GM18858 (cell line): ENCODE measurements around the gene PCSK2.
"Not testable (repeated sequence)": the region's sequence is repeated elsewhere in the genome, so short reads cannot be mapped to it uniquely, and the experiment has no call there.

ENCODE experiments used
- ATAC-seq: cut with Tn5 transposase; IDR thresholded peaks from one replicate; pipeline ENCODE4 v1.9.1; 2021; ENCODE audit not compliant: unreplicated experiment

Gene PCSK2

DNA sequence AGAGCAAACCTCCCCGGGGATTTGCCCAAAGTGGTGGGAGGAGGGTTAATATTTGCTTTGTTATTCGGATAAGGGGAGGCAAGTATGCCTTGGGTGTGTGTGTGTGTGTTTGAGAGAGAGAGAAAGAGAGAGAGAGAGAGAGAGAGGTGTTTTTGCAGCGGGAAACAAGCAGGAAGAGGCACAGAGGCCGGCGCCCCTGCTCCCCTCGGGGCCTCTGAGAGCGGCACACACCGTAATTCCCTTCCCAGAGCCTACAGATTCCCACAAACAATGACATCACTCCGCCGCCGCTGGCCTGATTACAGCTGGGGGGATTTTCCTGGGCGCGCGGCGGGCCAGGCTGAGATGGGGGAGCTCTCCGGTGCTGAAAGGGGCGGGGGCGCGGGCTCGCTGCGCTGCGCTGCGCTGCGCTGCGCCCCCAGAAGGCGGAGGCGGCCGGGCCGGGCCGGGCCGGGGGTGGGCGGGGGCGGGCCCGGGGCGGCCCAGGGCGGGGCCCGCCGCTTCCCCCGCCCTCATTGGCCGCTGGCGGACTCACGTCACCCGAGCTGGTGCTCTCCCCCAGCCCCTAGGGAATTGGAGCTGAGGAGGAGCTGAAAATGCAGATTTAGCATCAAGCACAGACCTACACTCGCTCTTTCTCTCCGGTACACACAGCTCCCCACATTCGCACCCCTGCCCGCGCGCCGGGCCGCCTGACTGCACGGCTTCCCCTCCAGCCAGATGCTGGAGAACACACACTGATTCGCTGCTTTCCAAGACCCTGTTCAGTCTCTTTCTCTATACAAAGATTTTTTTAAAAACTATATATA is at the start of gene PCSK2:
TSS of gene PCSK2 (plus strand) at position 631 of the 809 bp plus-strand sequence. CDS start 266 bp downstream, outside the sequence.
- ATAC-seq, result no peak

GRCh38 chr20:17177341-17177740 is 49.5 kb upstream of the PCSK2 start:
- ATAC-seq, result no peak

GRCh38 chr20:17179840-17180239 is 47.0 kb upstream of the PCSK2 start:
- no peak for ATAC-seq

DNA sequence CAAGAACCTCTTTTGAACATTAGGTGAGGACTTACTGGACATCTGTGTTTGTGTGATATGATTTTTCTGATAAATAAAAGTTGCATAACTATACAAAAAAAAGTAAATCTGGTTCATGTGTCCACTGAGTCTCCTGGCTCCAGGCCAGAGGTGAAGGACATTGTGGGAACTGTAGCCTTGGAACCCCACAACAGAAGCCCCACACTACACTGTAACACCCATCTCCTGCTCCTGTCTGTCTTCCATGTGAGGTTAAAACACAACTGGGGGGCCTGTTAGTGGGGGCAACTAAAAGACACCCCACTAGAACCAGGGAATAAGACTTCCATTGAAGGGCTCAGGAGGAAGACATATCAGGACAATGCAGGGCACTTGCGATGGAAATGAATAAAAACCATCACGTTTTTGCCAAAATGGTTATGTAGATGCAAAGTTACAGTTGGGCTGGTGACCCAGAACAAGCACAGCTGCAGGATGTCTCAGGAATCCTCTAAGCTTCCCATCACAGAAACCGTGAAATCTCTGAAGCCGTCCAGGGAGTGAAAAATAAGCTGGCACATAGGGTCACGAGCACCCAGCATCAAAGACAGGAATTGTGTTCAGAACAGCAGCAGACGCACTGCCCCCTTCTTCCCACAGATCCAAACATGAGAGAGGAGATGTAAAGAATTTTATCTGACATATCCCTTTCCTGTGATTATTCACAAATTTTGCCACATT is 36.7 kb upstream of the PCSK2 start:
- no peak for ATAC-seq

DNA sequence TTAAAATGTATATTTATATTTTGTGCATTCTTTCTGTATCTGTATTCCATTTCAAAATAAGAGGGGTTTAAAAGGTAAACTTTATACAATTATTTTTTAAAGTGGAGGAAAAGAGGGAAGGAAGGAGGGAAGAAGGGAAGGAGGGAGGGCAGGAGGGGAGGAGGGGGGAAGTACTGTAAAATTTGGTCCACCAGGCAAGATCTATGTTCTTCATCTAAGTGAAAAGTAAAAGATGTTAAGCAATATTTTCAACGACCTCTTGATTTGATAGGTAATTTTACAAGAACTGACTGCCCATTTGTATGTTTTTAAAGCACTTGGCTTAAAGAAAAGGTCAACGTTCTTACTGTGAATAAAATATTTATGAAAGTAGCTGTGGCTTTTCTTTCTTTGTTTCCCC is 29.8 kb upstream of the PCSK2 start:
- ATAC-seq, result no peak

DNA sequence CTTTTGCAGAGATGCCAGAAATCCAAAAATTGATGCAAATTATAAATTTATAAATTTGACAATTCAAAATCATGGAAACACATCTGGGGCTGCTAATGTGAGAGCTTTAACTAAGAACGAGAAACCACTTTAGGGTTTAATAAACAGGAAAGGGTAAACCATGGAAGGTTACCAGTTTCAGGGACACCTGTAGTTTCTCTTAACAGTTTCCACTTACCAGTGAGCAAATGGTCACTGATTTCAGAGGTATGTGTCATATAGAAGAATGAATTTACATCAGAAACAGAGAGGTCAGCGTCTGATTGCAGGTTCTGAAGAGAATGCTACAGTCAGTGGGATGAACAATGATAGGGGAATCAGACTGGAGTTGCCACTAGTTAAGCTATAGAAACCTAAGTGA is 24.8 kb upstream of the PCSK2 start:
- no peak for ATAC-seq

- ATAC-seq, result no peak
Measured at GRCh38 chr20:17202673-17203072, 24.2 kb upstream of the PCSK2 start.

- ATAC-seq, result no peak
Measured at GRCh38 chr20:17205084-17205813, 21.6 kb upstream of the PCSK2 start.

GRCh38 chr20:17210387-17210786 is 16.5 kb upstream of the PCSK2 start:
- ATAC-seq, result no peak

DNA sequence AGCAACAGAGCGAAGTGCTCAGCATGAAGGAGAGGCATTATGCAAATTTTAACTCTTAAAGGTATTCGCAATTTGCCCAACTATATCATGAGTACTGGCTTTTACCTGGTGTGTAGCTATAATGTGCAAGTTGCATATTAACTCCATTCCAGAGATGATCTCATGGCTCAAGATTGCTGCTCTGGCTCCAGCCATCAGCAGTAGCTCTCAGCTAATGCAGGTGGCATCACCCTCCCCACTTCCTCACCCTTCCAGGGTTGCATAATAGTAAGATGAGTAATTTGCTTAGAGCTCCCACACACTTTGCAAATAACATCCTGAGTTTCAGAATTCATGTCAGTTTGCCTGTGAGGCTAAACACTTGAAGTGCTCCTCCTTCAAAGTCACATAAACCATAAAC is 15.9 kb upstream of the PCSK2 start:
- no peak for ATAC-seq

DNA sequence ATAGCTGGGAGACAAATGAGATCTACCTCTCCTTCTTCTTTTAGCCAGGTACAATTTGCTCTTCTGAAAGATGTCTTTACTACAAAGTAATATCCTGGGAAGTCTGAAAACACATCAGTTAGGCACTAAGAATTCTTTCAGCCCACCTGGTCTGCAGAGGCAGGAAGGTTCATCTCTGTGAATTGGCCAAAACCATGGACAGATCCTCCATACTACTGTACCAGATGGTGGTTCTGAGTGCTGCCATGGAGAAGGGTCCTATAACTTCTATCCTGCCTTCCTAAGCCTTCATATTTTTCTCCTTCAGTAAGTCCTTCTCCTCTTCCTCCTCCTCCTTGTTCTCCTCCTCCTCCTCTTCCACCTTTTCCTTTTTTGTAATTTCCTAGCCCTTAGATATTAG is 11.7 kb upstream of the PCSK2 start:
- ATAC-seq, result no peak

GRCh38 chr20:17219856-17220255 is 7.0 kb upstream of the PCSK2 start:
- not testable (repeated sequence) for ATAC-seq

- no peak for ATAC-seq
Measured at GRCh38 chr20:17223553-17223952, 3.3 kb upstream of the PCSK2 start.

- no peak for ATAC-seq
Measured at GRCh38 chr20:17225851-17226409, 910 bp upstream of the PCSK2 start.

DNA sequence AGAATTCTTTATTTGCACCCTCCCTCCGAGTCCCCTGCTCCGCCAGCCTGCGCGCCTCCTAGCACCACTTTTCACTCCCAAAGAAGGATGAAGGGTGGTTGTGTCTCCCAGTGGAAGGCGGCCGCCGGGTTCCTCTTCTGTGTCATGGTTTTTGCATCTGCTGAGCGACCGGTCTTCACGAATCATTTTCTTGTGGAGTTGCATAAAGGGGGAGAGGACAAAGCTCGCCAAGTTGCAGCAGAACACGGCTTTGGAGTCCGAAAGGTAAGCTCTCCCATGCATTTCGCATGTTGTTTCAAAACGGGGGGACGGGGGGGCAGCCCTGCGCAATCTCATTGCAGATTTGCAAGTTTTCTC is 357 bp downstream of the PCSK2 start:
- no peak for ATAC-seq

GRCh38 chr20:17227669-17228623 is 1.1 kb downstream of the PCSK2 start:
- no peak for ATAC-seq

- no peak for ATAC-seq
Measured at GRCh38 chr20:17228624-17229061, 1.8 kb downstream of the PCSK2 start.

DNA sequence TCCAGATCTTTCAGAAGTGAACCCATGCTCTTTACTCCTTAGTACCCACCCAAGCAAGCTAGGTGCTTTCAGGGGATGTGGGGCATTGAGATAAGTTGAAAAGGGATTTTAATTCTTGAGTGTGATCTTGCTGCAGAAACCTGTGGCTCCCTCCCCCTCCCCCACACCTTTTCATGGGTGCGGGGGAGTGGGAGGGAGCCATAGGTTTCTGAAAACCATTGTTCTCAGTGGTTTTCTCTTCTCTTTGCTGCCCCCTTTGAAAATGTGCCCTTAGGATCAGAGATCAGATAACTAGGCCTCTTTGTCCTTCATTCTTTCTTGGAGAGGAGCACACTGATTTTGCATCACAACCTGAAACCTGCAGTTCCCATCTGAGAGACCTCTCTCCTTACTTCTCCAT is 2.4 kb downstream of the PCSK2 start:
- no peak for ATAC-seq

DNA sequence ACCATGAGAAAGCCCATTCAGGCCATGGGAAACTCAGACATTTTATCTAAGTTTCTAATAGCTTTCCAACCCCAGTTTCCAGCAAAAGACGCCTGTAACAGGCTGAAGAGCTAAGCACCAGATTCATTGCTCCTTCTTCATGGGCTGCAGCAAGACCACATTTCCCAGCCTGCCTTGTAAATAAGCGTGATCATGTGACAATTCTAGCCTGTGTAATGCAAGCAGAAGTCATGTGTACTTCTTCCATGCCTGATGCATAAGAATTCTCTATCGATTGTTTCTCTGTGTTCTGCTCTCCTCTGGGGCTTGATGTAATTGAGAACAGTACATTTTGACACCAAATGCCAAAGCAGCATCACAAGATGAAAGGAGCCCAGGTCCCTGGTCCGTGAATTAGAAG is 6.8 kb downstream of the PCSK2 start:
- no peak for ATAC-seq

DNA sequence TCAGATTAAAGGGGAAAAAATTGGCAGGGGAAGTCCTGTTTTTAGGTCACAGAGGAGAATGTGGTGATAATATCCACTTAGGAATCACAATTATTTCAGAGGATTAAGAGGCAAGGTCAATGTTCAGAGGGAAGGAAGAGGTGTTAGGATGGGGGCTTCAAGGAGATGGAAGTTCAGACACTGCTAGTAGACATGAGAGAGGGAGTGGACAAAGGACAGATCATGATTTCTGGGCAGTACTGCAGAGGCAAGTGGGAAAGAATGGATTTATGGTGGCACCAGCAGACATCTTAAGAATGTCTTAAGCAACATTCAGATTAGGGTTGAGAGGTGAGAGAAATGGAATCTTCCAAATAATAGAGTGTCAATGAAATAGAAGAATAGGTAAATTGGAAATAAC is 9.9 kb downstream of the PCSK2 start:
- no peak for ATAC-seq
